PC-3 (cell line): Measurements from ENCODE around the gene SLCO1A2.

Experiments
- EZH2 ChIP-seq: fragments of 300-600 bp; sonication (generic); IDR thresholded peaks from one replicate; pipeline ENCODE4 v1.6.1; 2017; ENCODE audit warnings: antibody characterized with exemption, mild to moderate bottlenecking, low read length; ENCODE audit not compliant: unreplicated experiment
- TF ChIP-seq, protein P1 (sequence below): fragments of 300-600 bp; sonication (generic); conservative IDR thresholded peaks from 2 replicates; pipeline ENCODE4 v1.5.1; 2017; ENCODE audit warnings: antibody characterized with exemption, low read depth, mild to moderate bottlenecking, low read length

DNA sequence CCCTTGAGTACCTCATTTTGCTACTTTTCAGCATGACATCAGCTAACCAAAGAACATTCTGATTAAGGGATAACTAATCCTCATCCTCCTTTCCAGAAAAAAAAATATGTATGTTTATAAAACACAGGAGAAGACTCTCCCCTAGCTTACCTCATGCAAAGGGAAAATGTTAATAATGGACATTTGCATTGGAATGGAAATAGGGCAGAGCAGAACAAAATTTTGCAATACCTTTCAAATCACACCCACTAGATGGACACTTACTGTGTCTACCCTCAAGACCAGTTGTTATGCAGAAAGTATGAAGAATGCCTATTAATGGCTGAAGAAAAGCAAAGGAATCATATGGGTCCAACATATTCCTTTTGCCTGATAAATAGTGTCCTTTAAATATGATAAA is 8.9 kb upstream of the SLCO1A2 start:
- TF ChIP-seq, protein P1, sequence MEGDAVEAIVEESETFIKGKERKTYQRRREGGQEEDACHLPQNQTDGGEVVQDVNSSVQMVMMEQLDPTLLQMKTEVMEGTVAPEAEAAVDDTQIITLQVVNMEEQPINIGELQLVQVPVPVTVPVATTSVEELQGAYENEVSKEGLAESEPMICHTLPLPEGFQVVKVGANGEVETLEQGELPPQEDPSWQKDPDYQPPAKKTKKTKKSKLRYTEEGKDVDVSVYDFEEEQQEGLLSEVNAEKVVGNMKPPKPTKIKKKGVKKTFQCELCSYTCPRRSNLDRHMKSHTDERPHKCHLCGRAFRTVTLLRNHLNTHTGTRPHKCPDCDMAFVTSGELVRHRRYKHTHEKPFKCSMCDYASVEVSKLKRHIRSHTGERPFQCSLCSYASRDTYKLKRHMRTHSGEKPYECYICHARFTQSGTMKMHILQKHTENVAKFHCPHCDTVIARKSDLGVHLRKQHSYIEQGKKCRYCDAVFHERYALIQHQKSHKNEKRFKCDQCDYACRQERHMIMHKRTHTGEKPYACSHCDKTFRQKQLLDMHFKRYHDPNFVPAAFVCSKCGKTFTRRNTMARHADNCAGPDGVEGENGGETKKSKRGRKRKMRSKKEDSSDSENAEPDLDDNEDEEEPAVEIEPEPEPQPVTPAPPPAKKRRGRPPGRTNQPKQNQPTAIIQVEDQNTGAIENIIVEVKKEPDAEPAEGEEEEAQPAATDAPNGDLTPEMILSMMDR, result no peak
- no peak for TF ChIP-seq EZH2
